GM18511 (cell line): ENCODE data around the gene UPB1.
"Not testable (repeated sequence)": the region's sequence is repeated elsewhere in the genome, so short reads cannot be mapped to it uniquely, and the experiment has no call there.

Experiments used
- ATAC-seq: cut with Tn5 transposase; IDR thresholded peaks from one replicate; pipeline ENCODE4 v1.9.1; 2021; ENCODE audit warnings: mild to moderate bottlenecking, moderate library complexity; ENCODE audit not compliant: unreplicated experiment

UPB1 gene

DNA sequence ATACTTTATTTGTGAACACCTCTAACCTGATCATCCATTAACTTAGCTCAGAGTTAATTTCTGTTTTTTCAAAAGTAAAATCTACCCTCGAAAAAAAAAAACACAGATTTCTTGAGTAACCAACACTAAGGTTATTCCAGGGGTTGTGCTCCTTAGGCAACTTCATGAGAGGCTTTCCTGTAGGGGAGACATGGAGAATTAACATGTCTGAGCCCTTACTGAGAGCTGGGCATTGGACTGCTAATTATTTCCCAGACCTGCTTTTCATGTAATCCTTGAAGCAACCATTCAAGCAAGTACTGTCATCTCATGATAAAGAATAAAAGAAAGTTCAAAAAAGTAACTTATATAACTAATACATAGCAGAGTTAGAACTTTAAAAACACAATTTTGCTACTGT is 13.5 kb upstream of the UPB1 start:
- no peak for ATAC-seq

DNA sequence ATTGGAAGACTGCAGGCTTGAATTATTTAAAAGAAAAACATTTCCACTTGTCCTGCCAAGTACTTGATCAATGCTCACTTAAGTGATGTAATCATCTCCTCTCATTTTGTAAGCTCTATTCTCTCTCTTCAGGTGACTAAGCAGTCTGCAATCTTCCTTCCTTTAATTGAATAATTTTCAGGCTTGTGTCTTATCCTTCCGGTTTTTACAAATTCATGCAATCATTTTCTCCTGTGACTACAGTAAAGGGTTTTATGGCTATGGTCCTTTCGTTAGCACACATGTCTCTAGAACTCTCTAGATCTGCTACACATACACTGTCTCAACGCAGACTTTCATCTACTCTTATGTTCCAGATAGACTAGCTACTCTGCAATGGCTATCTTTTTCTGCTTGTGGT is 12.6 kb upstream of the UPB1 start:
- no peak for ATAC-seq

DNA sequence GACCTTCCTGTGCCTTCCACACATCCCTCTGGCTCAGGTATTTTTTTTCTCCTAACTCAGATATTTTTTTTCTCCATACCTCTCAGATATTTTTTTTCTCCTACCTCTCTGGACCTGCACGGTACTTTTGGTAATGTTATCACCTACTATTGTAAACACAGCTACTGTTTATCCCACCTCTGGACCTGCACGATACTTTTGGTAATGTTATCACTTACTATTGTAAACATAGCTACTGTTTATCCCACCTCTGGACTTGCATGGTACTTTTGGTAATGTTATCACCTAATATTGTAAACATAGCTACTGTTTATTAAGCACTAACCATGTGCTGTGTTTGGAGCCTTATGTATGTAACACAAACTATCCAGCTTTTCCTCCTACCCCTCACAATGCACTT is 12.1 kb upstream of the UPB1 start:
- ATAC-seq = no peak

DNA sequence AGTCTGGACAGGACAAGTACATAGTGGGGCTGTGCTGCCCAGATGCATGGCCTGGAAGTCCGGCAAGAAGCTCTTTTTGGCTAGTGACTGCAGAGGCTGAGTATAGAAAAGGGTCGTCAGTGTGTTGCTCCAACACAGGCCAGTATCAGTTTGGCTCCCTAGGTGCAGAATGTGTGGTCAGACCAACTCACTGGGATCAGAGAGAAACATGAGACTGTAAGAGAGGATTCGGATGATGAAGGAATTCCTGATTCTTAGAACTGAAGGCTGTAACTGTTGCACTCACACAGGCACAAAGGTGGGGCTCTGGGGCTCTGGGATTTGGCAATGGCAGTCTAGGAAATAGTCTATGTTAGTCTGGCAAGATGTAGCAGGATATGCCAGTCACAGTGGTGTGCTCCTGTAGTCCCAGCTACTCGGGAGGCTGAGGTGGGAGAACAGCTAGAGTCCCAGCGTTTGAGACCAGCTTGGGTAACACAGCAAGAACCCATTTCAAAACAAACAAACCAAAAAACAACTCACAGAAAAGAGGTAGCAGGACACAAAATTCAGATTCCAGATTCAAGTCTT is 11.1 kb upstream of the UPB1 start:
- no peak for ATAC-seq

DNA sequence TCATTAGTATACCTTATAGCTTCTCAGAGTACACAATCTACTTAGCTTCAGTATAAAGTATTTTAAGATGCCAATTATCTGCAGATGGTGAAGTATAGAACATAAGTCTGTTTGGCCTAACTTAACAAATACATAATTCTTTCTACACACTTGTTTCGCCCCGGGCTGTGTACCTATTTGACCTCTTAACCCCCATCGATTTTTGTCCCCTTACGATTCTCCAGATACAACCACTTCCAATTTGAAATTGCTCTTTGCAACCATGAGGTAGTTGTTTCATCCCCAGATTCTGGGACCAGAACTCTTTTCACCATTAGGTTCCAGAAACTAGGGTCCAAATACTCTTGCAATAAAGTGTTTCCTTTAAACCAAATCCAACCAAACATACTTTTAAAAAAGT is 10.0 kb upstream of the UPB1 start:
- ATAC-seq = no peak

DNA sequence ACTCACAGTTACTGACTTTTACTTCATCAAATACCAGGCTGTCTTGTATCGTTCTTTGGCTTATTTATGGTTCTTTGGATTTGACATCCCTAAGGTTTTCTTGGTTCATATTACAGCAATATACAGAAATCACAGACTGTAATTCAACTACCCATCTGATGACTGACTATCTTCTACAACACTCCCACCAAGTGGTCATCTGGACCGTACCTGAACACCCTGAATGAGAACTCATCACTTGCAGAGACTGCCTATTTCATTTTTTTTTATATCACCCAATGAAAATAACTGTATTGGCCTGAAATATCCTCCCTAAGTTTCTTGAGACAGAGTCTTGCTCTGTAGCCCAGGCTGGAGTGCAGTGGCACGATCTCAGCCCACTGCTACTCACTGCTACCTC is 9.5 kb upstream of the UPB1 start:
- ATAC-seq = no peak

DNA sequence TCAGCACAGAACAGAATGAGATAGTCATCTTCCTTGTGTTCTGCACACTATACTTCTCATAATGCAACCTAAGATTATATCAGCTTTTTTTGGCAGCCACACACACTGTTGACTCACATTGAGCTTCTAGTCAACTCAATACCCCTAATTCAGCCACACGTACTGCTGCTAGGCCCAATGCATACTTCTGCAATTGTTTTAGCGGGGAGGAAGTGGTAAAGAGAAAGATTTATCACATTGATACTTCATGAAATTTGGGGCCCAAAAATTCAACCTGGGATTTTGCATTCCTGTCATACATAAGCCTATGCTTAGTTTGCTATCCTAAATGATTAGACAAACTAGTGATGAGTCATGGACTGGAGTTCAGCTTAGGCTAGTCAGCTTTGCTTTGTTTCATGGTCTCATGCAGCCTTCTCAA is 8.6 kb upstream of the UPB1 start:
- no peak for ATAC-seq

DNA sequence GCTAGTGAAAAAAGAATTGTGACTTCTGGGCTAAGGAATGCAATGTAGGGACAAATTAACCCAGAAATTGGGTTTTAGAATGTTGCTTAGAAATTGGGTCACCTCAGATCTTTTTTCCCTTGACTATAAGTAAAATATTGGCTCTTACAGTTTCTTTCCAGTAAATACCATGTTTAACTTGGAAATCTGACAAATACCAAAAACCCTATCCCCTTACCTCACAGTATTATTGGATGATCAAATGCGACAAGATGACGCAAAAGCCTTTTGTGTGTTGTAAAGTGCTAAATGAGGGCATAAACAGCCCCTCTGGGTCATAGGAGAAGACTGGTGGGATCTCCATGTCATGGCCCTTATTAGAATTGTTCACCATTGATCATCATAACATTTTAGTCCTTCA is 6.1 kb upstream of the UPB1 start:
- no peak for ATAC-seq

DNA sequence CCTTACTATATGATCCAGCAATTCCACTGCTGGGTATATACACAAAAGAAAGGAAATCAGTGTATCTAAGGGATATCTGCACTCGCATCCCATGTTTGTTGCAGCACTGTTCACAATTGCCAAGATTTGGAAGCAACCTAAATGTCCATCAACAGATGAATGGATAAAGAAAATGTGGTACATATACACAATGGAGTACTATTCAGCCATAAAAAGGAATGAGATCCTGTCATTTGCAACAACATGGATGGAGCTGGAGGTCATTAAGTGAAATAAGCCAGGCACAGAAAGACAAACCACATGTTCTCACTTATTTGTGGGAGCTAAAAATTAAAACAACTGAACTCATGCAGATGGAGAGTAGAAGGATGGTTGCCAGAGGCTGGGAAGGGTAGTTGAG is 5.7 kb upstream of the UPB1 start:
- ATAC-seq = not testable (repeated sequence)

DNA sequence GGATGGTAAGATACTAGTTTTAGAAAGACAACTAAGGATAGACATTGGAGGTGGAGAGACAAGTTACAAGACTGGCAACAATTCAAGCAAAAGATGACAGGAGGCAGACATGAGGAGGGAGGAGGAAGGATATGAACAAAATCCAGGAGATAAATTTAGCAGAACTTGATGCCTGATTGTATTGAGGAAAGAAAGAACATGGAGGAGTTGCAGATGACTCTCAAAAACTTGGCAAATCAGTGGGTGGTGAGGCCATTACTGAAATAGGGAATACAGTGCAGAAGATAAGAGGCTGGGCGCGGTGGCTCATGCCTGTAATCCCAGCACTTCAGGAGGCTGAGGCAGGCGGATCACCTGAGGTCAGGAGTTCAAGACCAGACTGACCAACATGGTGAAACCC is 2.7 kb upstream of the UPB1 start:
- ATAC-seq = no peak

DNA sequence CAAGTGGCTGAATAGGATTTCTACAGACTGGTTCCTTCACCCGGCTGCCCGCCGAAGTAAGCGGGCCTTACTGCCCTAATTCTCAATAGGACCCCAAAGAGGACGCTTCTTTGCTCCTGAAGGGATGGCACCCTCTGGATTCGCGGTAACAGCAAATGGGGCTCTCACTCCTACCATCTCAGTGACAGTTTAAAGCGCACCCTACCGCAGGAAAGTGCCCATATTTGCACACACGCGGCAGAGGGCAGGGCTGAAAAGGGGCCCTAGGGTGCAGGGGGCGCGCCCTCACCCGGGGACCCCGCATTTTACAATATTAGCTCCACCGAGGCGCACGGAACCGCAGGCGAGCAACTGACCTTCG is 985 bp upstream of the UPB1 start:
- ATAC-seq = no peak

DNA sequence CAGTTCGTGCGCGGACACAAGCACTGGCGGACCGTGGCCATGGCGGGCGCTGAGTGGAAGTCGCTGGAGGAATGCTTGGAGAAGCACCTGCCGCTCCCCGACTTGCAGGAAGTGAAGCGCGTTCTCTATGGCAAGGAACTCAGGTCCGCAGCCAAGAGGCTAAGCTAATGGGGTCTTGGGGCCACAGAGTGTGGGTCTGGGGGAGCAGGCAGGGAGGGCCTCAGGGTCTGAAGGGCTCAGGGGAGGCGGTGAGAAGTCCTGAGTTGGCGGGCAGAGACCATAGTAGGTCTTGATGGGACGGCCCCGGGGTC is 188 bp downstream of the UPB1 start:
- ATAC-seq = no peak

DNA sequence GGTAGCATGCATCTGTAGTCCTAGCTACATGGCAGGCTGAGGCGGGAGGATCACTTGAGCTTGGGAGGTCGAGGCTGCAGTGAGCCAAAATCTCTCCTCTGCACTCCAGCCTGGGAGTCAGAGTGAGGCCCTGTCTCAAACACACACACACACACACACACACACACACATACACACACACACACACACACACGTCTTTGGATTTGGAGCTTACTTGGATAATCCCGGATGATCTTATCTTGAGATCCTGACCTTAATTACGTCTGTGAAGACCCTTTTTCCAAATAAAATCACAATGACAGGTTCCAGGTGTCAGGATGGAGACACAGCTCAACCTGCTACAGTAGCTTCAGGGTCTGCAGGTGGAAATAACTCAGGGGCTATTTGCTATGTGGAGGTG is 1.1 kb downstream of the UPB1 start:
- ATAC-seq = no peak

DNA sequence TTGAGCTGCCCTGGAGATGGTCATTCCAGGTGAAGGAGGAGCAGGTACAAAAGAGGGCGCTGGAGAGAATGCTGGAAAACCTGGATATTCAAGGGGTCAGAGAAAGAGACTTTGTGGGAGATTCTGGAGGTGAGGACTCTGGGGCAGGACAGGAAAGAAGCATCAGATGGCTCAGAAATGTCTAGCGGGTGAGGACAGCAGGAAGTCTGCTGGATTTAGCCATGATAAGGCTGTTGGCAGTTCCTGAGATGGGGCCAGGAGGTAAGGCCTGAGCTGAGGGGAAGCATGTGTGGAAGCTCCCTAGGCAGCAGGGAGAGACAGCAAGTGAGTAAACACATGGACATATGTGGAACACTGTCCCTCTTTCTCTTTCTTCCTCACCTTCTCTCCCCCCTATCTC is 1.5 kb downstream of the UPB1 start:
- no peak for ATAC-seq

DNA sequence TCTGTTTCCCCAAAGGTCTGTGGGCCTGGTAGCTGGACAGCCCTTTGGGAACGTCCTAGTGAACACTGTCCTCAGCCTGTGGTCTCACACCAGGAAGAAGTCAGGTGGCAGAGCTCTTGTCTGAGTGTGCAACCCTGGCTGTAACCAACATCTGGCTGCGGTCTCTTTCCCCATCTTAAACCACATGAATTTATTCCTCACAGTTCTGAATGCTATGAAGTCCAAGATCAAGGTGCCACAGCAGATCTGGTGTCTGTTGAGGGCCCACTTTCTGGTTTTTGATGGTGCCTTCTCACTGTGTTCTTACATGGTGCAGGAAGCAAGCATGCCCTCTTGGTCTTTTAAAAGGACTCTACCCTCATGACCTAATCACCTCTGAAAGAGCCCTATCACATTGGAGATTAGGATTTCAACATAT is 2.7 kb downstream of the UPB1 start:
- ATAC-seq = no peak

DNA sequence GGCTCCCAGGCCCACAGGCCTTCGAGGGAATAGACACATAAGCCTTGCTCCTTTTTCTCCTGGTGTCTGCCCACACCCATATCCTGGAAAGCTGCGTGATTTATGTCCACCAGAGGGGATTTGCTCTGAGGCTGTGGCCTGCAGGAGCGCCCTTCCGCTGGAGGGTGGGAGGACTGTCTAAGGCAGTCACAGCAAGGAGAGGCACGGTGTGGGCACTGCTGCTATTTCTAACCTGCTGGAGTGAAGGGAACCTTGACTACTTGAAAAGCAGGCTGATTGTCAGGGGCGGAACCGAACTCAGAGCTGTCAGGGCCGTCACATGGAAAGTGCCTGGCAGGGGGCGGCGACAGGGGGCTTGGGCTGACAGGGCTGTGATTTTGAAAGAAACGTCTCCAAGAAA is 3.7 kb downstream of the UPB1 start:
- ATAC-seq = no peak

DNA sequence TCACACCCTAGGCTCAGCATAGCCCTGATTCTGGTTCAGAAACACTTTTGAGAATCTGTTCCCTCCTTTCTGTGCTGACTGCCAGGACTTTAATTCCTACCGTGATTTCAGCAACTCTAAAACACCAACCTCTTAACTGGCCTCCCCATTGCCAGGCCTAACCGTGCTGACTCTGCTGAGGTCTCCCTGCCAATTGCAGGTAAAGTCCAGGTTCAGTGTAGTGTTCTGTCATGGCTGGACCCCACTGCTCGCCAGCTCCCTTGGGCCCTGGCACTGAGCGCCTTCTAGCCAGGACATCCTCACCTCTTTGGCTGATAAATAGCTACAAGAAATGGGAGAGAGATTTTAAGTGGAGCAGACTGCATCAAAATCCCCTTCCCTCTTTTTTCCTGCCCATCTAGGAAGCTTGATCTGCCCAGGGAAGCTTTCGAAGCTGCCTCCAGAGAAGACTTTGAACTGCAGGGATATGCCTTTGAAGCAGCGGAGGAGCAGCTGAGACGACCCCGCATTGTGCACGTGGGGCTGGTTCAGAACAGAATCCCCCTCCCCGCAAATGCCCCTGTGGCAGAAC is 4.7 kb downstream of the UPB1 start:
- no peak for ATAC-seq

DNA sequence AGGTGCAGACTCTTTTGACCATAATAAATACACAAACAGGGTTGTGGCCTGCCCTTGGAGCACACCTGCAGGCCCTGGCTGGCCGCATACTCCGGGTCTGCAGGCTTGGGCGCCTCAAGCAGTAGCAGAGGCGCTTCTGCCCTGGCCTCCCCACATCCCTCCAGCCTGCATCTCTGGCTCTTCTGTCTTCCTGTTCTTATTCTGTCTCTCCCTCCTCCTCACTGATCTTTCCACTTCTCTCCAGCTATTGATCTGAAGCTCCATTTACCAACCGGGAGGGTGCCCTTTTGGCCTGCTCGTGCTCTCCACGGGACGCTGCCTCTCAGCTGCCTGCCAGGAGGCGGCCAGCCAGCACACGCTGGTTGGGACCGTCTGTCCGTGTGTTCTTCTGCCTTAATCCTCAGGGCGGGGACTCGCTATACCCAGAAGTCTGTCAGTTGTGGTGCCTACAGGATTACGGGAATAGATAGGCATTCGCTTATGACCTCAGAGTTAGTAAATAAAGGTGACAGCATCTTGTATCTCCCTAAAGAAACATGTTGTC is 5.2 kb downstream of the UPB1 start:
- no peak for ATAC-seq

DNA sequence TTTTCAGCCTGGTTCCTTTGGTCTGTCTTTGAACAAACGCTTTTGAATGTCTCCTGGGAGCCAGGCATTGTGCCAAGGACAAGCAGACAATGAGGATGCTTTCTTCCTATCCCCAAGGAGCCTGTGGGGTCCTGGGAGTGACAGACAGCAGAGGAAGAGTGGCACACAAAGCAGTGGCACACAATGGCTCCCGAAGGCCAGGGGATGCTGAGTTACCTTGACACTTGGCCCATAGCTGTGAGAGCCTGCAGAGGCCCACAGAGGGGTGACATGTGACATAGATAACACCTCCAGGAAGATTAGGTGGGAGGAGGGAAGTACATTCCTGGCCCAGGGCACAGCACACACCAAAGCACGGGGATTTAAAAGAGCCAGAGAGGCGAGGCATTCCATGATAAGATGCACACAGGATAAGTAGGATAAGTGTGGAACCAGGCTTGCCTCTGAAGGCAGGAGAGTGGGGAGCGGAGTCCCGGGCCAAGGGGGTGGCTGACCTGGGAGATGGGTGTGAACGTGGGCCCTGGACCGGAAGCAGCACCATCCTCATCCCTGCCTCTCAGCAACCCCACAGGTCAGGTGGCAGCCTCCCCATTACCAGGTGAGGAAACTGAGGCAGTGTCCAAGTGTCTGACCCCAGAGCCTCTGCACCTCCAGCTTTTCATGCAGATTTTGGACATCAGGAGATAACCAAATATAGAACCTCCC is 6.3 kb downstream of the UPB1 start:
- no peak for ATAC-seq

DNA sequence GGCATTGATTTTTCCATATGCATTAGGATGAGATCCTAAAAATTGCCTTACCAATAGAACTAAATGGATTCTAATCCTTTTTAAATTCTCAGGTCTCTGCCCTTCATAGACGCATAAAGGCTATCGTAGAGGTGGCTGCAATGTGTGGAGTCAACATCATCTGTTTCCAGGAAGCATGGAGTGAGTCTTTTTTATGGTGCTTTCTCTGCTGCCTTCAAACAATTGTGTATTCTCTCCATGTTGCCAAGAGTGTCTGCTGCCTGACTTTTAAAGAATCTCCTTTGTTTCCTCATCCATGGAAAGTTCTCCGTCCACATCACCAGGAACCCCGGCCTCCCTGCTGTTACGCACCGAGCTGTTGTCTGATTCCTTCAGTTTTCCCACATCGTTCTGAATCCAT is 6.9 kb downstream of the UPB1 start:
- no peak for ATAC-seq

DNA sequence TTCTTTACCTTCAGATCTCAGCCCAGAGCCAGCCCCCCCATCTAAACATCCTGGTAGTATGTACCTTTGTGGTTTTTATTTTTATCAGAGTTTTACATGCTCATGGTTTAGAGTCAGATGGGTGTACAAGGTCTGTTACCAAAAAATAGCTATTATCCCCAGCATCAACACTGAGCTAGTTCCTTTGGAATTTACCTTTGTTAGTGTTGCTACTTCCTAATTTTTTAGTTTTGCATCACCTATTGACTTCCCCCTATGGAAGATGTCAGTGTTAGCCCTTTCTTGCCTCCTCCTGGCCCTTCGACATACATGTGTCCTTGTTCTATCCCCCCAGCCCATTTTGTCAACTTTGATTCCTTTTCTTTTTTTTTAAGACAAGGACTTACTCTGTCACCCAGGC is 7.4 kb downstream of the UPB1 start:
- no peak for ATAC-seq

DNA sequence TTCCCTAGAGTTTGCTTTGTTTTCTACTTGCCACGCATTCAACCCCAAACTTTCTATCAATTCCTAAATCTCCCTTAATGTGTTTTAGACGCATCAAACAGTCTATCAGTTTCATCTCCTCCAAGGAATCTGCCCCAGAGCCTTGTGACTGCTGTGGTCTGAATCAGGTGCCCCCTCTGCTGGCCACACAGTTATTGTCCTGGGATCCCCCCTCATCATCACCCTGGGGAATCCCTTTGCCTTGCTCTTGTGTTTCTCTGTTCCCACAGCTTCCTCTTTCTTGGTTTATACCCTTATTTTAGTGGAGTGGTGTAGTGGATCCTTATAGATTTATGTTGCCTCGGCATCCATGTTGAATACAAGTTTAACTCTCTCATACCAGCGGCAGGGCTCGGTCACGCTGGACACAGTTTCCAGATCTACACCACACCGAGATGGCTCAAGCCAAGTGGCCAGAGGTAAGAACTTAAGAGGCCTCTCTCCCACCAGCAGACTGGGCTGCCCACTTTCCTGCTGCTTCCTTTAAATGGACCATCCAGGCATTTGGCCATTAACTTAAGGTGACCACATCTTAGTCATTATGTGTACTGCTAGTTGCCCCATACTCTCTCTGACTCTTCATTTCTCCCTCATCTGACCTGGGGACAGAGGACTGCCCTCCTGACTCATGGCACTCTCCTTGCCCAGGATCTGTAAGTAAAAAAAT is 8.2 kb downstream of the UPB1 start:
- ATAC-seq = no peak
